ENCODE measurements around the gene PRXL2B.

GRCh38 chr1:2589431-2590232, 3.1 kb downstream of the PRXL2B start:
- TF ChIP-seq MYC (IDR thresholded peaks at IDR 0.05; ENCODE audit: low read depth, low read length) (no peak), POLR2A (IDR thresholded peaks at IDR 0.05; ENCODE audit: extremely low read depth, insufficient read length) (no peak), MAX (IDR thresholded peaks at IDR 0.05; ENCODE audit: low read depth, low read length) (no peak)
- TF ChIP-seq, protein P1, sequence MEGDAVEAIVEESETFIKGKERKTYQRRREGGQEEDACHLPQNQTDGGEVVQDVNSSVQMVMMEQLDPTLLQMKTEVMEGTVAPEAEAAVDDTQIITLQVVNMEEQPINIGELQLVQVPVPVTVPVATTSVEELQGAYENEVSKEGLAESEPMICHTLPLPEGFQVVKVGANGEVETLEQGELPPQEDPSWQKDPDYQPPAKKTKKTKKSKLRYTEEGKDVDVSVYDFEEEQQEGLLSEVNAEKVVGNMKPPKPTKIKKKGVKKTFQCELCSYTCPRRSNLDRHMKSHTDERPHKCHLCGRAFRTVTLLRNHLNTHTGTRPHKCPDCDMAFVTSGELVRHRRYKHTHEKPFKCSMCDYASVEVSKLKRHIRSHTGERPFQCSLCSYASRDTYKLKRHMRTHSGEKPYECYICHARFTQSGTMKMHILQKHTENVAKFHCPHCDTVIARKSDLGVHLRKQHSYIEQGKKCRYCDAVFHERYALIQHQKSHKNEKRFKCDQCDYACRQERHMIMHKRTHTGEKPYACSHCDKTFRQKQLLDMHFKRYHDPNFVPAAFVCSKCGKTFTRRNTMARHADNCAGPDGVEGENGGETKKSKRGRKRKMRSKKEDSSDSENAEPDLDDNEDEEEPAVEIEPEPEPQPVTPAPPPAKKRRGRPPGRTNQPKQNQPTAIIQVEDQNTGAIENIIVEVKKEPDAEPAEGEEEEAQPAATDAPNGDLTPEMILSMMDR (IDR thresholded peaks at IDR 0.05; ENCODE audit: low read depth, low read length) = no peak
